Kidney tubule cell (primary cell): ENCODE results near the gene EIF2S3.
"Not testable (repeated sequence)": the region's sequence is repeated elsewhere in the genome, so short reads cannot be mapped to it uniquely, and the experiment has no call there.

Experiments
- DNase-seq: peaks from one replicate; pipeline ENCODE4 v3.0.0-alpha.2; 2018; ENCODE audit warnings: low spot score

EIF2S3 gene

DNA sequence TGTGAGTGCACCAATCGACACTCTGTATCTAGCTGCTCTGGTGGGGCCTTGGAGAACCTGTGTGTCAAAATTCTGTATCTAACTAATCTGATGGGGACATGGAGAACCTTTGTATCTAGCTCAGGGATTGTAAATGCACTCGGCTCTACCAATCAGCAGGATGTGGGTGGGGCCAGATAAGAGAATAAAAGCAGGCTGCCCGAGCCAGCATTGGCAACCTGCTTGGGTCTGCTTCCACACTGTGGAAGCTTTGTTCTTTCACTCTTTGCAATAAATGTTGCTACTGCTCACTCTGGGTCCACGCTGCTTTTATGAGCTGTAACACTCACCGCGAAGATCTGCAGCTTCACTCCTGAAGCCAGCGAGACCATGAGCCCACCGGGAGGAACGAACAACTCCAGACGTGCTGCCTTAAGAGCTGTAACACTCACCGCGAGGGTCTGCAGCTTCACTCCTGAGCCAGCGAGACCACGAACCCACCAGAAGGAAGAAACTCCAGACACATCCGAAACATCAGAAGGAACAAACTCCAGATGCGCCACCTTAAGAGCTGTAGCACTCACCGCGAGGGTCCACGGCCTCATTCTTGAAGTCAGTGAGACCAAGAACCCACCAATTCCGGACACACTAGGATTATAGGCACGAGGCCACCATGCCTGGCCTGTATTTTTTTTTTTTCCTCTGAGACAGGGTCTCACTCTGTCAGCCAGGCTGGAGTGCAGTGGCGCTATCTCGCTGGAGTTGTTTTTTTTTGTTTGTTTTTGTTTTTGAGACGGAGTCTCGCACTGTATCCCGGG lies 4.0 kb upstream of the EIF2S3 start:
- not testable (repeated sequence) for DNase-seq

DNA sequence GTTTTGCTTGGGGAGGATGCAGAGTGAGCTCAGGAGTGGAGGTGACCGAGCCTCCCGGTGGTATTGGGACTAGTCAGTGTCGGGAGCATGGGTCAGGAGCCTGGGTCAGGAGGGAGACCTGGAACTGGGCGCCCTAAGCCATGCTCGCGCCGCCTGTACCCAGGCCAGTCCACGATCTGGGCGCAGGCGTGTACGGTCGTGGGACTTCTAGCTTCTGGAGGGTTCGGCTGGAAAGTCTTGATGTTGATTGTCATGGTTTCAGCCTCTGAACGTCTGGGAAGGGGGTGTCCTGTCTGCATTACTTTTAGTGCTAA lies 244 bp downstream of the EIF2S3 start:
- no peak for DNase-seq

DNA sequence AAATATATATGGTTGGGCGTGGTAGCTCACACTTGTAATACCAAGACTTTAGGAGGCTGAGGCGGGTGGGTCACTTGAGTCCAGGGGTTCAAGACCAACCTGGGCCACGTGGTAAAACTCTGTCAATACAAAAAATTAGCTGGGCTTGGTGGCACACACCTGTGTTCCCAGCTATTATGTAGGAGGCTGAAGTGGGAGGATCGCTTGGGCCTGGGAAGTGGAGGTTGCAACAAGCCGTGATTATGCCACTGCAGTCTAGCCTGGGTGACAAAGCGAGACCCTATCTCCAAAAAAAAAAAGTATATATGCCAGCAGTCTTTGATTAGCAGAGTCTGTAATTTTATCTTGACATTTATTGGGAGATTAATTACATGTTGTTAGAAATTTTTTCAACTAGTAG lies 8.7 kb downstream of the EIF2S3 start:
- DNase-seq = no peak

GRCh38 chrX:24069877-24070276 lies 15.1 kb downstream of the EIF2S3 start:
- no peak for DNase-seq

GRCh38 chrX:24079411-24079810 lies 24.7 kb downstream of the EIF2S3 start:
- no peak for DNase-seq

GRCh38 chrX:24080245-24080644 lies 25.5 kb downstream of the EIF2S3 start:
- not testable (repeated sequence) for DNase-seq

GRCh38 chrX:24080704-24081103 lies 25.9 kb downstream of the EIF2S3 start:
- no peak for DNase-seq

- peak; percentile 67 for DNase-seq
Observed at GRCh38 chrX:24081661-24082154, 27.0 kb downstream of the EIF2S3 start.

- no peak for DNase-seq
Observed at GRCh38 chrX:24082447-24082846, 27.7 kb downstream of the EIF2S3 start.

- DNase-seq = no peak
Observed at GRCh38 chrX:24085101-24085500, 30.3 kb downstream of the EIF2S3 start.

GRCh38 chrX:24090300-24091200 lies 35.8 kb downstream of the EIF2S3 start:
- DNase-seq = no peak

GRCh38 chrX:24093746-24094145 lies 39.0 kb downstream of the EIF2S3 start:
- no peak for DNase-seq

GRCh38 chrX:24097741-24098260 lies 43.0 kb downstream of the EIF2S3 start:
- no peak for DNase-seq

GRCh38 chrX:24098932-24099331 lies 44.2 kb downstream of the EIF2S3 start:
- no peak for DNase-seq

- DNase-seq = no peak
Observed at GRCh38 chrX:24099394-24099793, 44.6 kb downstream of the EIF2S3 start.

DNA sequence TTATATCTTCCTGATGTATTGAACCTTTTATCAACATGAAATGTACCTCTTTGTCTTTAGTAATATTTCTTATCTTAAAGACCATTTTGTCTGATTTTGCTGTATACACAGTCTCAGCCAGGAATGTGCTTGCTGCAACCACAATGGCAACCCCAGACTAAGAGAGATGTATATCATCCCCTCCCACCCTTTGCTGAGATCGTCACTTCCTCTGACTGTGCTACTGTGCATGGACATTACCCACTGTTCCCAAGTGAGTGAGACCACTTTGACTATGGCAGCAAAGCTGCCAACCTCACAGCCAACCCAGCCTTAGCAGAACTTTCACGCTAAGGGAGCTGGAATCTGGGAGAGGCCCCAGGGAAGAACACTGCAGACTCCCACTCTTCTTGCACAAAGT lies 46.0 kb downstream of the EIF2S3 start:
- no peak for DNase-seq

DNA sequence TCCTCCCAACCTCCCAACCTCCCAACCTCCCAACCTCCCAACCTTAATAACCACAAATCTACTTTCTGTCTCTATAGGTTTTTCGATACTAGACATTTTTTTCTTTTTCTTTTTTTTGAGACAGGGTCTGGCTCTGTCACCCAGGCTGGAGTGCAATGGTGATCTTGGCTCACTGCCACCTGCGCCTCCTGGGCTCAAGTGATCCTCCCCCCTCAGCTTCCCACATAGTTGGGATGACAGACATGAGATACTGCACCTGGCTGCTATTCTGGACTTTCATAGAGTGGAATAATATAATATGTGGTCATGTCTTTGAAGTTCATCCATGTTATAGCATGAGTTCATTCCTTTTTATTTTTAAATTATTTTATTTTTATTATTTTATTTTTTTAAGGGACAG lies 55.3 kb downstream of the EIF2S3 start:
- no peak for DNase-seq

DNA sequence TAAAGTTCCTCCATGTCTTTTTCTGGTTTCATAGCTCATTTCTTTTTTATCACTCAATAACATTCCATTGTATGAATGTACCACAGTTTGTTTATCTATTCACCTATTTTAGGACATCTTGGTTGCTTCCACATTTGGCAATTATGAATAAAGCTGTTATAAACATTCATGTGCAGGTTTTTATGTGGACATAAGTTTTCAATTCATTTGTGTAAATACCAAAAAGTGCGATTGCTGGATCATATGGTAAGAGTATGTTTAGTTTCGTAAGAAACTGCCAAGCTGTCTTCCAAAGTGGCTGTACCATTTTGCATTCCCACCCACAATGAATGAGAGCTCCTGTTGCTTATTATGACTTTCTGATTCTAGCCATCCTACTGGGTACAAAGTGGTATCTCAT lies 58.4 kb downstream of the EIF2S3 start:
- DNase-seq = no peak

GRCh38 chrX:24117258-24117657 lies 62.5 kb downstream of the EIF2S3 start:
- peak; percentile 16 for DNase-seq

- no peak for DNase-seq
Observed at GRCh38 chrX:24124244-24124799, 69.6 kb downstream of the EIF2S3 start.

- no peak for DNase-seq
Observed at GRCh38 chrX:24125028-24125612, 70.4 kb downstream of the EIF2S3 start.
